RPMI7951 (cell line): ENCODE results near the gene CACNA1I. TPM values are rescaled to one million over a fixed set of nuclear protein-coding genes. Genes with fewer than 3 reads are reported as not detected.

Experiments
- DNase-seq: peaks from one replicate; pipeline ENCODE4 v3.0.0-alpha.2; 2012; ENCODE audit warnings: low read depth
- total RNA-seq: library from RNA; depleted of rRNA; stranded (reverse); fragments of >200 nt; shearing (Covaris generic); gene quantifications from 2 replicates; pipeline ENCODE4 v1.2.3, GENCODE V29; 2014

CACNA1I gene
- total RNA-seq, 1 experiment from 2014 or later = not detected

DNA sequence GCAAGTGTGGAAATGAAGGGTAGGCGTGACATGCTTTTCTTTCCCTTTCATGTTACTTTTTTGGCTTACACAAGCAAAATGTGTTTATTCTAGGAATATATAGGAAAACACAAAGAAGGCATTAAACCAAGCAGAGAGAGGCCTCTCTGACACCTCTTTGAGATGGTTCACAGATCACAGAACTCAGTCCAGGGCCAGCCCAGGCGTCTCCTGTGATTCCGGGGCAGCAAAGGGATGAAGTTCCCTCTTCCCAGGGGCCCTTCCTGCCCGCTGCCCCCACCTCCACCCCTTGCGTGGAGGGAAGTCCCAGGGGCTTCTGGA lies 78.0 kb downstream of the CACNA1I start:
- DNase-seq = no peak

DNA sequence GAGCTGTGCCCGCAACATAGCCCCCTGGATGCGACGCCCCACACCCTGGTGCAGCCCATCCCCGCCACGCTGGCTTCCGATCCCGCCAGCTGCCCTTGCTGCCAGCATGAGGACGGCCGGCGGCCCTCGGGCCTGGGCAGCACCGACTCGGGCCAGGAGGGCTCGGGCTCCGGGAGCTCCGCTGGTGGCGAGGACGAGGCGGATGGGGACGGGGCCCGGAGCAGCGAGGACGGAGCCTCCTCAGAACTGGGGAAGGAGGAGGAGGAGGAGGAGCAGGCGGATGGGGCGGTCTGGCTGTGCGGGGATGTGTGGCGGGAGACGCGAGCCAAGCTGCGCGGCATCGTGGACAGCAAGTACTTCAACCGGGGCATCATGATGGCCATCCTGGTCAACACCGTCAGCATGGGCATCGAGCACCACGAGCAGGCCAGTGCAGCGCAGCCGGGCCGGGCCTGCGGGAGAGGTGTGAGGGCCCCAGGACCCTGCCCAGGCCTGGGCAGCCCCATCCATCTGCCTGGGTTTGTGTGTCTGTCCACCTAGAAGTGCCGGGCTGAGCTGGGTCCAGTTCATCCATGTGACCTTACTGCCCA lies 79.0 kb downstream of the CACNA1I start:
- no peak for DNase-seq

GRCh38 chr22:39651053-39651996 lies 80.8 kb downstream of the CACNA1I start:
- DNase-seq = no peak

DNA sequence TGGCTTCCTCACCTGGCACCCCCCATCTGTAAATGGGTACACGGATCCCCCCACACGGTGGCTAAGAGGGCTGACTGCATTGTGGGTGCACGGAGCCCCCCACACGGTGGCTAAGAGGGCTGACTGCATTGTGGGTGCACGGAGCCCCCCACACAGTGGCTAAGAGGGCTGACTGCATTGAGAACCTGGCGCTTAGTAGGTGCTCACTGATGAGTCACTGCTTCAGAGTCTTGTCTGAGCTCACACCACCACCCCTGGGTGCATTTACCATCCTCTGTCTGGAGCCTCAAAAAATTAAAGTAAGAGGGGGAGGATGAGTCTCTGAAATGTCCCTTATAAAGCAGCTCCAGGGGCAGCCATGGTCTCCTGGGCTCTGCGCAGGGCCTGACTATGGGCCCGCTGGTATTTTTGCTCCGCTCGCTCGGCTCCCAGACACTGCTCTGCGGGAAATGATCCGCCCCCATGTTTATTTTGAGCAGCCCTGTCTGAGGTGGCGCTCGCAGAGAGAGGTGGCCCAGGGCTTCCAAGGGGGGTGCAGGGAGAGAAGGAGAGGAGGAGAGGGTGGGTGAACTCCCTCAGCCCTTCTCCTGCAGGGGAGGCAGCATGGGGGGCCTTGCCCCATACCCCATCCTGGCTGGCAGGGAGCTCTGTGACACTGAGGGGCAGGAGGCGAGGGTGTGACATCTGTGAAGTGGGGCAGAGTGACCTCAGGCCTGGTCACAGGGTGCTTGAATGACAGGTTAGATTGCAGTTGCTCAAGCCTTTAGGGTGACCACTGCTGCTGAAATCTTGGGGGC lies 82.6 kb downstream of the CACNA1I start:
- DNase-seq = no peak

GRCh38 chr22:39653787-39654077 lies 83.2 kb downstream of the CACNA1I start:
- DNase-seq = no peak

DNA sequence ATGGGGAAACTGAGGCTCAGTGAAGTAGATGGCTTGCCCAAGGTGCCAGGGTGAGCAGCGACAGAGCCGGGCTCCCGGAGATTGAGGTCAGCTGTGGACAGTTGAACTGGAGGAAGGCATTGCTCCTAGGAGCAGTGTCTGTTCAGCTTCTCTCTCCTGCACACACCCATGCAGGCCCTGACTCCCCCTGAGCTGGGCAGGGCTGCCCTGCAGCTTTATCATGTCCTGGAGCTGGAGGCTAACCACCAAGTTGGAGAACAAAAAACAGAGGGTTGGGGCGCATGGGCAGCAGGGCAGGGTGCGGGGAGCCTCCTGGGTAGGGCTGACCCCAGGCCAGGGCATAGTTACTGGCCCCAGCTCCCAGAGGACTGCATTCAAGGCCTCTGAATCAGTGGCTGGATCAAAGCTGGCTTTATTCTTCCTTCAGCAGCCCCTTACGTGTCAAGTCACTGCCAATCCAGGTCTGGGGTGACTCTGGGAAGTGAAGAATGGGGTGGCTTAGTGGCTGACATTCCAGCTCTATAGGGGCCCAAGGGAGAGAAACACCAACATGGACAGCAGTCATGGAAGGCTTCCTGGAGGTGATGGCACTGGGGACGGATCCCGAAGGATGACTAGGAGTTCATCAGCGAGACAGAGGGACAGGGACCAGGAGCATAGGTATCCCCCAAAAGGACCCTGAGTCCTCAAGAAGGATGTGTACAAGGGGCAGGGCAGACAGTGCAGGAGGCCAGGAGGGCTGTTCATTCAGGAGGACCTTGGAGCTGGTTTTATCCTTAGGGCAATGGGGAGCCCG lies 83.8 kb downstream of the CACNA1I start:
- DNase-seq = no peak

DNA sequence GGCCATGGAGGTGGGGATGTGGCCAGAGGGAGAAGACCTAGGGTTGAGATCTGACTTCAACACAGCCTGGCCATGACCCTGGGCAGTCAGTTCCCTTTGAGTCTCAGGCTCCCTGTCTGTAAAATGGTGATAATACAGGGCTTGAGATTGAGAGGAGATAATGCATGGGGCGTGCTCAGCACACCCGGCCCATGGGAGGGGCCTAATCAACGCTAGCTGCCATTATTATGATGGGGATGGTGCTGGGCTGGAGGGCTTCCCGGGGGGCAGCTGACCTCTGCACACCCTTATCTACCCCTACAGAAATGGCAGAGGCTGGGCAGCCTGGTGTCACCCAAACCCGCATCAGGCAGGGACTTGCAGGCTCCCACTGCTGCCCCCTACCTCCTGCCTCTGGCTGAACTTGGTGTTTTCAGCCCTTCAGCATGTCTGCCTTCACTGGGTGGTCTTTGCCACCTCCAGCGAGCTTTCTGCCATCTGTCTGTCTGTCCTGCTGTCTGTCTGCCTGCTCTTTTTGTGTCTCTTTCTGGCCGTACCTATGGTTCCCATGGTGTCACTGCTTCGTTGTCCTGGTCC lies 84.5 kb downstream of the CACNA1I start:
- no peak for DNase-seq

DNA sequence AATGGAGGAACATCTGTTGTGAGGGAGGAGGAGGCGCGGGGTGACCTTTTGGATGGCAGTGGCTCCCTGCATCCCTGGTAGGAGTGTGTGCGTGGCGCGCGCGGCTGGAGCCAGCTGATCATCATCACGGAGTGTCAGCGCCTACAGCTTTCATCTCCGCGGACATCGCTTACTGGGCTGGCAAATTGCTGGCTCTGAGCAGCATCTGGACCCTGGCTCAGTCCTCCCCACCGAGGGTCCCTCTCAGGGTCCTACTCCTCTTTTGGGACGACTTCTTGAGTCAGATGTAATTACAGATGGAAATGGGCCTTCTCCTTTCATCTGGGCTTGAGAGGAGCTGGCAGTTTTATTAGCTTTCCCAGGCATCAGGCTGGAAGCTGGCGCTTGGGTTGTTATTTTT lies 85.3 kb downstream of the CACNA1I start:
- no peak for DNase-seq

GRCh38 chr22:39656495-39657490 lies 86.2 kb downstream of the CACNA1I start:
- DNase-seq = no peak

GRCh38 chr22:39658367-39658766 lies 87.8 kb downstream of the CACNA1I start:
- no peak for DNase-seq

DNA sequence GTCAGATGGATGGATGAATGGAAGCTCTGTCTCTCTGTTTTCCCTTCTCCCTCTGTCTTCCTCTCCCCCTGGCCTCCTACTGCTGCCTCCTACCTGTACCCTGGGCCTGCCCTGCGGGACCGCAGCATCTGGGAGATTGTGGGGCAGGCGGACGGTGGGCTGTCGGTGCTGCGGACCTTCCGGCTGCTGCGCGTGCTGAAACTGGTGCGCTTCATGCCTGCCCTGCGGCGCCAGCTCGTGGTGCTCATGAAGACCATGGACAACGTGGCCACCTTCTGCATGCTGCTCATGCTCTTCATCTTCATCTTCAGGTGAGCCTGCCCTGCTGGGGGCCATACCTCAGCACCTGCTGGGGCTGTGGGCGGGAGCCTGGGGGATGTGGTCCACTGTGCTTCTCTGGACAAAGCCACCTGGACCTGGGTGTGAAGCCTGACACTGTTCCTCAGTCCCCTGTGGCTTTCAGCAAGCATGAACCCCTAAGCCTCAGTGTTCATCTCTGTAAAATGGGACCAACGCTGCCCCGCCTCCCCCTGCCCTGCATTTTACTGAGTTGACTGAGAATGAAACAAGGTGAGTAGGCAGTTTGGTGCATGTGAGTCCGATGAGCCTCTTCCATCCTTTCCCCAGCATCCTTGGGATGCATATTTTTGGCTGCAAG lies 88.4 kb downstream of the CACNA1I start:
- no peak for DNase-seq

GRCh38 chr22:39661501-39661841 lies 90.9 kb downstream of the CACNA1I start:
- no peak for DNase-seq

GRCh38 chr22:39661842-39662685 lies 91.5 kb downstream of the CACNA1I start:
- no peak for DNase-seq

GRCh38 chr22:39662686-39663052 lies 92.1 kb downstream of the CACNA1I start:
- DNase-seq = no peak

- DNase-seq = no peak
Observed at GRCh38 chr22:39663751-39664150, 93.2 kb downstream of the CACNA1I start.

DNA sequence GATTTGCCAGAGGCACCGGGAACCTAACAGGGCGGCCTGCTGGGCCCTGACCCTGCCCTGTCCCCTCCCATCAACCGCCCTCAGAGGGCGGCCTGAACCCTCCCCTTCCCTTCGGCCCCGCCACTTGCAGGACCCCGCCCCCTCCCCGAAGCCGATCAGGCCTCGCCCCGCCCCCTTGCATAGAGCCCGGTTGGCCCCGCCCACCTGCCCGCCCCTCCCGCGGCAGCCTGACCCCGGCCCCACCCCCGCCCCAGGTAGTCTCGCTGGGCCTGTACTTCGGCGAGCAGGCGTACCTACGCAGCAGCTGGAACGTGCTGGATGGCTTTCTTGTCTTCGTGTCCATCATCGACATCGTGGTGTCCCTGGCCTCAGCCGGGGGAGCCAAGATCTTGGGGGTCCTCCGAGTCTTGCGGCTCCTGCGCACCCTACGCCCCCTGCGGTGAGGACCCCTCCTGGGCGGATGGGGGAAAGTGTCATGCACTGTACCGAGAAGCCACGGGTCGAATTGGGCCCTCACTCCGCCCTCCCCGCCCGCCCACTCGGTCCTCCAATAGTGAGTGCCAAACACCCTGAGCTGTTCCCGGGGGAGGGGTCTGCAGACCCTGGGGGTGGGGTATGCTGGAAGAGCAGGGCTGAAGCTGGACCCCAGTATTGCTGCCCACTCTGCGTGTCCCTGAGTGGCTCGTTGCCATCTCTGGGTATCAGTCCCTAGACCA lies 94.1 kb downstream of the CACNA1I start:
- no peak for DNase-seq

DNA sequence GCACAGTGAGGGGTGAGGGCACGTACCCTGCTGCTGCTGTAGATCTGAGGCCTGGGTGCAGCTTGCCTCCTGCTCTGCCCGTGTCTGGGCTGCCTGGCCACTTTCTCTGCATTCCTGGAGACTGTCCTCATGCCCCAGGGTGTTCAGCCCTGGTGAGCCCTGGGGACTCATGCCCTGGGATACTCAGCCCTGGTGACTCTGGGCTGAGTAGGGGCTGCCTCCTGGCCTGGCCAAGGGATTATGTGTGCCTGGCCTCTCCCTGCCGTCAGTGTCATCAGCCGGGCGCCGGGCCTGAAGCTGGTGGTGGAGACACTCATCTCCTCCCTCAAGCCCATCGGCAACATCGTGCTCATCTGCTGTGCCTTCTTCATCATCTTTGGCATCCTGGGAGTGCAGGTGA lies 94.7 kb downstream of the CACNA1I start:
- no peak for DNase-seq

DNA sequence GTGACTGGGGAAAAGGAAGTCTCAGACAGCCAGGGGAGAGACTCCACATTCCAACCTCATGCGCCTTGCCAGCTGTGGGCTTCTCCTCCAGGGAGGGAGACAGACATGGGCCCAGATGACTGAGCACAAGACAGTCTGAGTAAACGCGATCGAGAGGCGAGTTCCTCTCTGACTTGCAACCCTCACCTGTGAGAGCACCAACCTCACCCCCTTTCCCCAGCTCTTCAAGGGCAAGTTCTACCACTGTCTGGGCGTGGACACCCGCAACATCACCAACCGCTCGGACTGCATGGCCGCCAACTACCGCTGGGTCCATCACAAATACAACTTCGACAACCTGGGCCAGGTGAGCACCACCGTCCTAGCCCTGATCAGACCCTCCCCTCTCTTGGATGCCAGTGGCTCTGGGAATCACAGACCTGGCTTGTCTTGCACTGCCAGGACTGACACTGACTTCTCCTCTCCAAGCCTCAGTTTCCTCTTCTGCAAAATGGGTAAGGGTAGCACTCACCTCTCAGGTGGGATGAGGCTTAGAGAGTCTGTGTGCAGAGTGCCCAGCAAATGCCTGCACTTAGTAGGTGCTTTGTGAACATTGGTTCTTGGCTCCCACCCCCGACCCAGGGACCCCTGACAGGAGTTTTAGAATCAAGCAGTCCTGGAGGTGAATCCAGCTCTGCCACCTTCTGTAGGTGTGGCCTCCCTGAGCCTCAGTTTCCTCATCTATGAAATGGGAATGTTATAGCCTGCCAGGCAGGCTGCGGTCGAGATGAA lies 95.3 kb downstream of the CACNA1I start:
- DNase-seq = no peak
